HL-60 (cell line): ENCODE results near the gene DENND4C.
A peak's percentile ranks its signal among the peaks of the same experiment; 100 is the strongest.

ENCODE experiments used
- DNase-seq, 2 experiments: peaks; one replicate each; pipeline ENCODE4 v3.0.0-alpha.2; 2010 to 2020; ENCODE audit warnings: low read depth in 1 of 2, low spot score in 1 of 2
- H3K27ac ChIP-seq: fragments of 250-450 bp; sonication (Bioruptor Pico); replicated peaks from 2 replicates; pipeline ENCODE4 v1.5.1; 2020; ENCODE audit warnings: mild to moderate bottlenecking, moderate library complexity
- H3K27me3 ChIP-seq: fragments of 250-450 bp; sonication (Bioruptor Pico); 2 replicates; pipeline ENCODE4 v1.5.1; 2021; ENCODE audit warnings: mild to moderate bottlenecking, moderate library complexity; ENCODE audit not compliant: insufficient read depth, poor library complexity, severe bottlenecking
- H3K4me3 ChIP-seq: replicated peaks from 2 replicates; pipeline ENCODE4 v1.5.1; 2011; ENCODE audit warnings: mild to moderate bottlenecking, control low read depth, low read length; ENCODE audit not compliant: insufficient read depth
- CTCF ChIP-seq: IDR thresholded peaks from one replicate; pipeline ENCODE4 v1.5.1; 2011; ENCODE audit warnings: low read length, control low read depth, inconsistent platforms; ENCODE audit not compliant: insufficient read depth
- GABPA ChIP-seq: IDR thresholded peaks from 2 replicates; pipeline ENCODE4 v1.6.1; 2012; ENCODE audit warnings: low read depth
- POLR2AphosphoS5 ChIP-seq: IDR thresholded peaks from 2 replicates; pipeline ENCODE4 v1.6.1; 2012; ENCODE audit warnings: low read depth
- SPI1 ChIP-seq: IDR thresholded peaks from 2 replicates; pipeline ENCODE4 v1.6.1; 2012; ENCODE audit warnings: low read depth, mild to moderate bottlenecking, borderline replicate concordance
- TF ChIP-seq, protein P1 (sequence below): IDR thresholded peaks from 2 replicates; pipeline ENCODE4 v1.6.1; 2012; ENCODE audit warnings: low read depth; ENCODE audit not compliant: insufficient replicate concordance

Gene DENND4C

GRCh38 chr9:19379283-19379682 lies 148.8 kb downstream of the DENND4C start:
- peak overlapping the region; percentile 88 for H3K27ac ChIP-seq
- H3K4me3 ChIP-seq: peak overlapping the region; percentile 59
- no peak for TF ChIP-seq GABPA
- no peak for TF ChIP-seq POLR2AphosphoS5
- TF ChIP-seq, protein P1, sequence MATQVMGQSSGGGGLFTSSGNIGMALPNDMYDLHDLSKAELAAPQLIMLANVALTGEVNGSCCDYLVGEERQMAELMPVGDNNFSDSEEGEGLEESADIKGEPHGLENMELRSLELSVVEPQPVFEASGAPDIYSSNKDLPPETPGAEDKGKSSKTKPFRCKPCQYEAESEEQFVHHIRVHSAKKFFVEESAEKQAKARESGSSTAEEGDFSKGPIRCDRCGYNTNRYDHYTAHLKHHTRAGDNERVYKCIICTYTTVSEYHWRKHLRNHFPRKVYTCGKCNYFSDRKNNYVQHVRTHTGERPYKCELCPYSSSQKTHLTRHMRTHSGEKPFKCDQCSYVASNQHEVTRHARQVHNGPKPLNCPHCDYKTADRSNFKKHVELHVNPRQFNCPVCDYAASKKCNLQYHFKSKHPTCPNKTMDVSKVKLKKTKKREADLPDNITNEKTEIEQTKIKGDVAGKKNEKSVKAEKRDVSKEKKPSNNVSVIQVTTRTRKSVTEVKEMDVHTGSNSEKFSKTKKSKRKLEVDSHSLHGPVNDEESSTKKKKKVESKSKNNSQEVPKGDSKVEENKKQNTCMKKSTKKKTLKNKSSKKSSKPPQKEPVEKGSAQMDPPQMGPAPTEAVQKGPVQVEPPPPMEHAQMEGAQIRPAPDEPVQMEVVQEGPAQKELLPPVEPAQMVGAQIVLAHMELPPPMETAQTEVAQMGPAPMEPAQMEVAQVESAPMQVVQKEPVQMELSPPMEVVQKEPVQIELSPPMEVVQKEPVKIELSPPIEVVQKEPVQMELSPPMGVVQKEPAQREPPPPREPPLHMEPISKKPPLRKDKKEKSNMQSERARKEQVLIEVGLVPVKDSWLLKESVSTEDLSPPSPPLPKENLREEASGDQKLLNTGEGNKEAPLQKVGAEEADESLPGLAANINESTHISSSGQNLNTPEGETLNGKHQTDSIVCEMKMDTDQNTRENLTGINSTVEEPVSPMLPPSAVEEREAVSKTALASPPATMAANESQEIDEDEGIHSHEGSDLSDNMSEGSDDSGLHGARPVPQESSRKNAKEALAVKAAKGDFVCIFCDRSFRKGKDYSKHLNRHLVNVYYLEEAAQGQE: no peak
- no peak for TF ChIP-seq CTCF
- no peak for TF ChIP-seq SPI1
- no peaks in the 10 kb centered on the region for H3K27me3 ChIP-seq
- peak in 1 of 2 experiments; percentile 13 for DNase-seq

GRCh38 chr9:19379697-19380046 lies 149.2 kb downstream of the DENND4C start:
- Histone ChIP-seq H3K27me3 (no peaks in the 10 kb centered on the region), H3K4me3 (peak overlapping the region; percentile 59), H3K27ac (peak overlapping the region; percentile 88)
- DNase-seq: no peak
- TF ChIP-seq, protein P1: no peak
- no peak for TF ChIP-seq GABPA
- TF ChIP-seq POLR2AphosphoS5: no peak
- TF ChIP-seq SPI1: no peak
- no peak for TF ChIP-seq CTCF

DNA sequence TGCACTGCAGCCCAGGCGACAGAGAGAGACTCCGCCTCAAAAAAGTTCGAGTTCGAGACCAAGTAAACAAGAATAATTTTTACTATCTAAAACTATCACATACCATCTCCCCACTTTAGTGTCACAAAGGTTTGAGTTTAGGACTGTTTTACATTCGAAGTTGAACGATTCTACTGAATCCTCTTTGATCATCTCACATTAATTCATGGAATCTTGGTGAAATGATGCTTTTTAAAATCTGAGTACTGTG lies 150.3 kb downstream of the DENND4C start:
- DNase-seq: no peak
- TF ChIP-seq, protein P1: no peak
- TF ChIP-seq POLR2AphosphoS5 (no peak), SPI1 (no peak), GABPA (no peak), CTCF (no peak)
- peak overlapping the region; percentile 88 for H3K27ac ChIP-seq
- H3K27me3 ChIP-seq: no peaks in the 10 kb centered on the region
- peak overlapping the region; percentile 59 for H3K4me3 ChIP-seq
